Dendritic cell treated with granulocyte-macrophage colony-stimulating factor and Interleukin-4, amounts not matched to agents 40 ng/mL and 50 ng/mL, for 4 days (primary cell): Measurements from ENCODE around the gene CCDC40.
"Not testable (repeated sequence)": the region's sequence is repeated elsewhere in the genome, so short reads cannot be mapped to it uniquely, and the experiment has no call there.

ENCODE experiments used
- H3K27ac Mint-ChIP-seq: one replicate; pipeline ENCODE4 v1.8.0; 2022; ENCODE audit warnings: mild to moderate bottlenecking, mixed read lengths
- H3K27me3 Mint-ChIP-seq: one replicate; pipeline ENCODE4 v1.8.0; 2022; ENCODE audit warnings: mild to moderate bottlenecking, mixed read lengths
- H3K36me3 Mint-ChIP-seq: one replicate; pipeline ENCODE4 v1.8.0; 2022; ENCODE audit warnings: low read depth, mixed read lengths
- H3K4me1 Mint-ChIP-seq: one replicate; pipeline ENCODE4 v1.8.0; 2022; ENCODE audit warnings: low read depth, mixed read lengths
- H3K4me3 Mint-ChIP-seq: one replicate; pipeline ENCODE4 v1.8.0; 2022; ENCODE audit warnings: mild to moderate bottlenecking, moderate library complexity, mixed read lengths
- H3K9me3 Mint-ChIP-seq: one replicate; pipeline ENCODE4 v1.8.0; 2022; ENCODE audit warnings: mixed read lengths
- intact Hi-C: fragments of 100-400 bp; cut with micrococcal nuclease; formaldehyde crosslinking; loops from one replicate; pipeline ENCODE4 v1.15.0; 2022

Gene CCDC40

GRCh38 chr17:80034791-80035686 lies 1.4 kb upstream of the CCDC40 start:
- Mint-ChIP-seq H3K27me3 (peaks cover 55% of the 10 kb centered on the region), H3K27ac (peak overlapping the region; percentile 85), H3K4me1 (peaks cover 28% of the 10 kb centered on the region), H3K4me3 (peak overlapping the region; percentile 90), H3K36me3 (peaks cover 13% of the 10 kb centered on the region), H3K9me3 (no peaks in the 10 kb centered on the region)
- intact Hi-C loops = no loop called here

- H3K27ac Mint-ChIP-seq = peak within 1 kb of the TSS; percentile 90
- H3K4me3 Mint-ChIP-seq = peak within 1 kb of the TSS; percentile 90
- peaks cover 28% of the 10 kb centered on the region for H3K4me1 Mint-ChIP-seq
- intact Hi-C loops = no loop called here
- H3K9me3 Mint-ChIP-seq = no peaks in the 10 kb centered on the region
- peaks cover 13% of the 10 kb centered on the region for H3K36me3 Mint-ChIP-seq
- H3K27me3 Mint-ChIP-seq = peaks cover 56% of the 10 kb centered on the region
Measured at GRCh38 chr17:80035687-80035936, 830 bp upstream of the CCDC40 start, which contains the start of gene TBC1D16. TBC1D16 (minus strand) TSS chr17:80035872; CDS start chr17:80013547, 22,325 bp downstream.

- Mint-ChIP-seq H3K36me3 (peaks cover 13% of the 10 kb centered on the region), H3K27me3 (peaks cover 63% of the 10 kb centered on the region), H3K9me3 (no peaks in the 10 kb centered on the region), H3K27ac (peak overlapping the region; percentile 90), H3K4me1 (peaks cover 28% of the 10 kb centered on the region), H3K4me3 (peak overlapping the region; percentile 80)
- intact Hi-C loops = no loop called here
Measured at GRCh38 chr17:80036715-80037477, 454 bp downstream of the CCDC40 start.

DNA sequence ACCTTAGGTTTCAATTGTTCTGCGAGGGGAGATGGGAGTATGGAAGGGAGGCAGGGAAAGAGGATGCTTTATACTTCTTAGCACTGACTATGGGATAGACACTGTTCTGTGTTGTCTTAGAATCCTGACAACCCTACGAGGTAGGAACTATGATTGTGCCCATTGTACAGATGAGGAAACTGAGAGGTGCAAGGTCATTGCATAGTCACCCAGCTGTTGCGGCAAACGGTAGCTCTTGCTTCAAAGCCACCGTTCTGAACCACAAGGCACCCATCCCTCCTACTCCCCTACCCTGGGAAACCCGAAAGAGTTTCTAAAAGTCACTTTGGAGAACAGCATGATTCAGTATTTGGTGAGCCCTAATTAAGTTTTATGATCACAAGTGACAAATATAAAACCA lies 7.5 kb downstream of the CCDC40 start:
- Mint-ChIP-seq H3K27me3 (peaks cover 21% of the 10 kb centered on the region), H3K4me1 (peaks cover 7% of the 10 kb centered on the region), H3K27ac (no peak overlapping the region), H3K9me3 (no peaks in the 10 kb centered on the region), H3K36me3 (no peaks in the 10 kb centered on the region), H3K4me3 (no peak overlapping the region)
- intact Hi-C loops = no loop called here

DNA sequence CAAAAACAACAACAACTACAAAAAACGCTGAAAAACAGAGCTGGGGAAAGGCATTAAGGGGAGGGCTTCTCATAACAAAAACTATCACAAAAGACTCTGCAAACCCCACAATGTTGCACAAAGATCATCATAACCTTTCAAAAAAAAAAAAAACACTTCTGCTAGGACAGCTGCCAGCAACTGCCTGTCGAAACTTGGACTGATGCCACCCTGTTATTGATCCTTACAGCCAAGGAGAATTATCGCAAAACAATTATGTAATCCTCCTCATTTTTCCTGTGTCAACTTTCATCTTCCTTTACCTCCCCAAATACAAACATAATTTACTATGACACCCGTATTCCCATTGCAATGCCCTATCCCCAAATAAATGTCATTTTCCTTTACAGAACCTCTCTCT lies 9.3 kb downstream of the CCDC40 start:
- intact Hi-C loops = no loop called here
- H3K27ac Mint-ChIP-seq = no peak overlapping the region
- no peaks in the 10 kb centered on the region for H3K36me3 Mint-ChIP-seq
- peaks cover 14% of the 10 kb centered on the region for H3K27me3 Mint-ChIP-seq
- no peak overlapping the region for H3K4me3 Mint-ChIP-seq
- H3K4me1 Mint-ChIP-seq = no peaks in the 10 kb centered on the region
- H3K9me3 Mint-ChIP-seq = no peaks in the 10 kb centered on the region

- H3K4me1 Mint-ChIP-seq, H3K9me3 Mint-ChIP-seq, H3K4me3 Mint-ChIP-seq, H3K27ac Mint-ChIP-seq, H3K27me3 Mint-ChIP-seq, H3K36me3 Mint-ChIP-seq, intact Hi-C loops: not testable (repeated sequence)
Measured at GRCh38 chr17:80046709-80047108, 10.3 kb downstream of the CCDC40 start.

GRCh38 chr17:80047176-80047575 lies 10.7 kb downstream of the CCDC40 start:
- no peaks in the 10 kb centered on the region for H3K9me3 Mint-ChIP-seq
- no peaks in the 10 kb centered on the region for H3K4me1 Mint-ChIP-seq
- no peak overlapping the region for H3K4me3 Mint-ChIP-seq
- intact Hi-C loops = no loop called here
- H3K27ac Mint-ChIP-seq = no peak overlapping the region
- no peaks in the 10 kb centered on the region for H3K36me3 Mint-ChIP-seq
- H3K27me3 Mint-ChIP-seq = peaks cover 7% of the 10 kb centered on the region

GRCh38 chr17:80049986-80050385 lies 13.5 kb downstream of the CCDC40 start:
- intact Hi-C loops = no loop called here
- H3K36me3 Mint-ChIP-seq = no peaks in the 10 kb centered on the region
- peaks cover 5% of the 10 kb centered on the region for H3K27me3 Mint-ChIP-seq
- no peak overlapping the region for H3K4me3 Mint-ChIP-seq
- H3K4me1 Mint-ChIP-seq = no peaks in the 10 kb centered on the region
- no peak overlapping the region for H3K27ac Mint-ChIP-seq
- no peaks in the 10 kb centered on the region for H3K9me3 Mint-ChIP-seq

- H3K9me3 Mint-ChIP-seq = no peaks in the 10 kb centered on the region
- H3K27ac Mint-ChIP-seq = no peak overlapping the region
- peaks cover 5% of the 10 kb centered on the region for H3K27me3 Mint-ChIP-seq
- intact Hi-C loops = no loop called here
- H3K4me3 Mint-ChIP-seq = no peak overlapping the region
- H3K4me1 Mint-ChIP-seq = no peaks in the 10 kb centered on the region
- no peaks in the 10 kb centered on the region for H3K36me3 Mint-ChIP-seq
Measured at GRCh38 chr17:80050706-80051105, 14.3 kb downstream of the CCDC40 start.

DNA sequence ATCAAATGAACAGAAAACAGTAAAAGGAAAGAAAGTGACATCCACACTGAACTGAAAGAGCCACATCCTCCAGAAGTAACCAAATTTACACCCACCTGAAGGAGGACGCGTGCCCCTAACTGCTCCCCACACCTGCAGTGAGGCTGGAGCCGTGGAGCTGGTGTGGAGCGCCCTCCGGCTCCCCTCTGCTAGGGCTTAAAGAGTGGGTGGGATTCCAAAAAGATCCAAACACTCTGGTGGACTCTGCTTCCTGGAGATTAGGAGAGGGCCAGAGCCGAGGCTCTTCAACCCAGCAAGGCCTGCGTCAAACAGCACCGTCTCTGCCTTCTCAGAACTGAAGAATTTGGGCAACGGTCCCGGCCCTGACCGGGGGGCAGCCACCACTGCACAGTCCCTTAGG lies 15.2 kb downstream of the CCDC40 start:
- intact Hi-C loops = no loop called here
- Mint-ChIP-seq H3K27me3 (peaks cover 1% of the 10 kb centered on the region), H3K9me3 (no peaks in the 10 kb centered on the region), H3K4me1 (no peaks in the 10 kb centered on the region), H3K4me3 (no peak overlapping the region), H3K27ac (no peak overlapping the region), H3K36me3 (no peaks in the 10 kb centered on the region)

GRCh38 chr17:80053102-80053501 lies 16.7 kb downstream of the CCDC40 start:
- H3K27me3 Mint-ChIP-seq = peaks cover 3% of the 10 kb centered on the region
- H3K27ac Mint-ChIP-seq = no peak overlapping the region
- H3K9me3 Mint-ChIP-seq = no peaks in the 10 kb centered on the region
- H3K36me3 Mint-ChIP-seq = no peaks in the 10 kb centered on the region
- H3K4me1 Mint-ChIP-seq = no peaks in the 10 kb centered on the region
- intact Hi-C loops = no loop called here
- no peak overlapping the region for H3K4me3 Mint-ChIP-seq

GRCh38 chr17:80055597-80055996 lies 19.2 kb downstream of the CCDC40 start:
- Mint-ChIP-seq H3K36me3 (no peaks in the 10 kb centered on the region), H3K9me3 (no peaks in the 10 kb centered on the region), H3K27ac (no peak overlapping the region), H3K27me3 (peaks cover 7% of the 10 kb centered on the region), H3K4me3 (no peak overlapping the region), H3K4me1 (no peaks in the 10 kb centered on the region)
- intact Hi-C loops = no loop called here

GRCh38 chr17:80058311-80058955 lies 22.0 kb downstream of the CCDC40 start:
- Mint-ChIP-seq H3K27ac (no peak overlapping the region), H3K4me3 (no peak overlapping the region), H3K36me3 (no peaks in the 10 kb centered on the region), H3K9me3 (no peaks in the 10 kb centered on the region), H3K4me1 (peaks cover under 1% of the 10 kb centered on the region), H3K27me3 (peaks cover 14% of the 10 kb centered on the region)
- intact Hi-C loops = no loop called here

DNA sequence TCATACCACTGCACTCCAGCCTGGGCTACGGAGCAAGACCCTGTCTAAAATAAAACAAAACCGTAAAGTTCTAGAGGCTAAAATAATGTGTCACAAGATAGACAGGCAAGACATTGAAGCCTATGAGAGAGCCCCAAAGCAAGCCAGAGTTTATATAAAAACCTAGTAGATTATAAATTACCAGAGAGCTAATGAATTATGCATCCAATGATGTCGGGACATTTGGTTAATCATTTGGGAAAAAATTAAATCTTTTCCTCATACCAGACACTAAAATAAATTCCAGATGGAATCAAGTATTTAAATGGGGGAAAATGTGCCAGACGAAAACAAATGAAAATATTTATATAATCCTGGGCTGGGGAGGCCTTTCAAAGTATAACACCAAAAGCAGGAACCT lies 24.2 kb downstream of the CCDC40 start:
- intact Hi-C loops = no loop called here

More for the DNA sequence above, 24.2 kb downstream of the CCDC40 start:
- peaks cover 15% of the 10 kb centered on the region for H3K4me1 Mint-ChIP-seq
- no peaks in the 10 kb centered on the region for H3K9me3 Mint-ChIP-seq
- no peaks in the 10 kb centered on the region for H3K36me3 Mint-ChIP-seq
- H3K27ac Mint-ChIP-seq = no peak overlapping the region
- H3K27me3 Mint-ChIP-seq = peaks cover 14% of the 10 kb centered on the region
- no peak overlapping the region for H3K4me3 Mint-ChIP-seq
